KOPT-K1 (cell line): ENCODE data around the gene NUFIP2.

Experiments used
- H3K27ac ChIP-seq: fragments of 200-600 bp; sonication (generic); 2 replicates; pipeline ENCODE4 v1.5.1; 2016; ENCODE audit warnings: antibody characterized with exemption, mild to moderate bottlenecking, low read depth, low read length; ENCODE audit not compliant: poor library complexity, severe bottlenecking
- H3K36me3 ChIP-seq: fragments of 200-600 bp; sonication (generic); 2 replicates; pipeline ENCODE4 v1.5.1; 2017; ENCODE audit warnings: antibody characterized with exemption, mild to moderate bottlenecking, low read length, moderate library complexity; ENCODE audit not compliant: insufficient read depth
- H3K9me3 ChIP-seq: fragments of 200-600 bp; sonication (generic); 2 replicates; pipeline ENCODE4 v1.5.1; 2017; ENCODE audit warnings: antibody characterized with exemption, low read length, mild to moderate bottlenecking; ENCODE audit not compliant: insufficient read depth, poor library complexity, severe bottlenecking

NUFIP2 gene

GRCh38 chr17:29209073-29209472 is 84.9 kb downstream of the NUFIP2 start:
- H3K9me3 ChIP-seq = no peaks in the 10 kb centered on the region
- no peaks in the 10 kb centered on the region for H3K36me3 ChIP-seq
- no peak overlapping the region for H3K27ac ChIP-seq

GRCh38 chr17:29207975-29208374 is 86.0 kb downstream of the NUFIP2 start:
- Histone ChIP-seq H3K9me3 (no peaks in the 10 kb centered on the region), H3K27ac (no peak overlapping the region), H3K36me3 (no peaks in the 10 kb centered on the region)
